ENCODE measurements around the gene UROS.

UROS gene

DNA sequence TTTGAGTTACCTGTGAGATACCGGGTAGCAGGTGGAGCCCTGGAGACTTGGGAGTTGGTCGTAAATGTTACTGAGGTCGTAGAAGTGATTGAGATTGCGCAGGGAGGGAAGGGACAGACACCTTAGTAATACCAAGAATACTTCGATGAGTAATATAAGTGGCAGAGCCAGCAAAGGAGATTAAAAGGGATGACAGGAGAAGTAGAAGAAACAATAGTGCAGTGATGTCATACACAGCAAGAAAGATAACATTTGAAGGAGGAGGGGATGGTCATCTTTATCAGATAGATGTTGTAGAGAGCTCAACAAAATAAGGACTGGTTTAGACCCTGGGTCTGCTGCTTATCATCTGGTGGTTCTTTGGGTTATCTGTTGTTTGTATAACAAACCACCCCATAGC lies 5.3 kb upstream of the UROS start:
- DNase-seq, result no peak

DNA sequence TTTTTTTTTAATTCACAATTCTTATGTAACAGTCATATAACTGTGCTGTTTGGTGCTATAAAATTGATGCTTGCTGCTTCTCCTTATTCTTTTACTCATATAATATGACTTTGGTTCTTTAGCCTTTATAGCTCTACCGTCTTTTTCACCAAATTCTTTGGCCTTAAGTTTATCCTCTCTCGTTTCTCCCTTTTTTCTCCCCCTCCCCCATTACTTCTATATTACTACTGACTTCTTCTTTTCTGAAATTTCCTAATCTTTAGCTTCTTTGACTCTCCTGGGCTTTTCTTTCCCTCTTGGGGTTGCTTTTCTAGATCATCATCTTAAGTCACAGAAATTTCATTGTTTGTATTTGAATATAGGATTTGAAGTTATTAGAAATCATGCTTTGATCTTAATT lies 4.1 kb upstream of the UROS start:
- DNase-seq, result no peak

DNA sequence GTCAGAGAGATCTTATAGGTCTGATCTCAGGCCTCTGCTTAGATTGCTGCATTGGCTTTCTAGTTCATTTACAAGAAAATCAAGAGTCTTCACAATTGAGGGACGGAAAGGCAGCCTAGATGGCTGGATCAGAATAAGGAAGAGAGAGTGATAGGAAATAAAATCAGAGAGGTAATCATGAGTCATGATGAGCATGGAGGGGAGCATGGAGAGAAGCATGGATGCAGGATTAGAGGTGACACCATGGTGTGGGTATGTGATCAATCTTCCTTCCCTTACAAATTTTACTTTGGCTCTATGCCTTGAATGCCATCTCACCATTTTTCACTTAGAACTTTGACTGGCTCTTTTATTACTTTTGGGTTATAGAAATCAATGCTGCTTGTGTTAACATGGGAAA lies 1.7 kb upstream of the UROS start:
- DNase-seq, result peak; percentile 54

DNA sequence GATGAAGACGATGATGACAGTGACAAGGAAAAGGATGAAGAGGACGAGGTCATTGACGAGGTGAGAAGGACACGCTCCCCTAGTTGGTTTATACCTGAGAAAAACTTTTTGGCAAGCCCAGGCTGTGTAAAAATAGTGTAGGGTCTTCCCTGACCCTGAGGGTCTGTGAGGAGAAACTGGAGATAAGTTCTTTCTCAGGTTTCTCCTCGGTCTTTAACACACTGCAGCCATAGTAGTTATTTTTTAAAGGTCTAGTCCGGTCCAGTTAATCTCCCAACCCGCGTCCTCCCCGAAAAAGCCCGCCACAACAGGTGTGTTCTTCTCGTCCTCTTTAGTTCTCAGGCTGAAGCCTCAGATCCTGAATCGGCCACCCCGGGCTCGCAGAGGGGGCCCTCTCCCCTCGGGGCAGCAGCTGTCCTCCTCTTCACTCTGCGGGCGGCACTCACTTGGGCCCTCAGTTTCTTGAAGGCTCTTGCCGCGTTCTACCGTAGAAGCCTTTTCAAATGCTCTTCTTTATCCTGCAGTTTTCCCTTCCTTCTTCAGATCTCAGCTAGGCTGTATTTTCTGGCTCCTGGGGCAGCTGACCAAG lies 699 bp upstream of the UROS start:
- no peak for DNase-seq

DNA sequence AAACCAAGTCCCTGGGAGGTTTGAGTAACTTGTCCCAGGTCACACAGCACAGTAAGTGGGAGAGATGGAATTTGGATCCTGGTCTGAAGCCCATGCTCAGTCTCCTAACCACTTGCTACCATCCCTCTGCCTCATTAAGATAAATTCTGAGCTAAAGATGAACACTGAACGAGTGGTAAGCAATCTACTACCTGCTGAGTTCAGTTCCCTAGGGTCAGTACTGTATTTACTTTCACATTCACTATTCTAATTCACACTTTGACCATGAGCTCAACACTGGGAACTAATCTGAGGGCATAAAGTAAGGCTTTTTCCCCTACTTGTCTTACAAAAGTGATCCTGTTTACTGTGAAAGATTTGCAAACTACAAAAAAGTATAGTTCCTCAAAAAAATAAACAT lies 2.4 kb downstream of the UROS start:
- no peak for DNase-seq

DNA sequence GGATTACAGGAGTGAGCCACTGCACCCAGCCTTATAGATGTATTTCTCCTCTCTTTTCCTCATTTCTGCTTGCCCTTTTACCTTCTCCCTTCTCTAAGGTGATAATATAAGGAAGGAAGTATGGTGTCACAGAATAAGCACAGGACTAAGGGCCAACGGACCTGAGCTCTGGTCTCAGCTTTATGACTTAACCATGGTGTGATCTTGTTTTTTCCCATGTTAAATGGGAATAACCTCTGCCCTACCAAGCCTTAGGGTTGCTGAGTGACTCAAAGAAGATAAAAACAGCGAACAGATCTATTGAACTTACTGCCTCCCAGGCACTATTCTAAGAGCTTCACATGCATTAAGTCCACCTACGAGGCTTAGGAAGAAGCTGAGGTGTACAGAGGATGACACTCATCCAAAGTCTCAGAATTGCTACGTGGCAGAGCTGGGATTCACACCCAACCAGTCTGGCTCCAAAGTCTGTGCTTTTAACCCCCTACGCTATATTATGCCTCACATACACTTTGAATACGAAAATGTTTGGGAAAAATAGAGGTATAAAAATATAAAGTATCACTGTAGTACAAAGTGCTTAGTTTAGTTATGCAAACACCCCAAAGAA lies 5.6 kb downstream of the UROS start:
- no peak for DNase-seq

DNA sequence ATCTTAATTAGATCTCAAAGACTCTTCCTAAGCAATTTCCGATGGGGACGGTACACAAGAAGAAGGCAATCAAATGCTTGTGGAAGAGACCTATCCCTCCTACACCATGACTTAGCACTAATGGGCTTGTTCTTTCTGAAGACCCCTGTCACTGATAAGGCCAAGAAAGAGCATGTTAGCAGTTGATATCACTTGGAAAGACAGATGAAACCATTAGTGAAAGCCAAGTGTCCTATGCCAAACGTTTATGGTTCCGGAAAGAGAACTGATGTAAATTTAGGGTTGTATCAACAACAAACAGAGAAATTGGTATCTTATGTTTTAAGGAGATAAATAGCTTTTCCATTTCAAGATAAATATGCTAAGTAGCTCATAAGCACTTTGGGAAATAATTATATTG lies 6.5 kb downstream of the UROS start:
- DNase-seq, result no peak

DNA sequence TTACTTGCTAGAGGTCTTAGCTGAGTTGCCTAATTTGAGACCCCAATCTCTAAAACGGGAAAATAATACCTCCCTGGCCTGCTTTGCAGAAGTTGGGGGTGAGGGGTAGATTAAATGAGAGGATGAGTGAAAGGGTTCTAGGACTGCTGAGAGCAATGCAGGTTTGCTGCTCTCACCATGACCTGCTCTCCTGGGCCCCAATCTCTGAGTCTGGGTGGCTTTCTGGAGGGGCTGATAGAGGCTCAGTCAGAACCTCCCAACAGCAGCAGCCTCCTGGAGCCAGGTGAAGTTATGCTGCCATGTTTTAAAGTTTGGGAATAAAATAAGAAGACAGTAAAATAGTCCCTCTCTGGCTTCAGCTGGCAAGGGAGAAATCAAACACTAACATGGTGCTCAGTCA lies 7.3 kb downstream of the UROS start:
- DNase-seq, result no peak

DNA sequence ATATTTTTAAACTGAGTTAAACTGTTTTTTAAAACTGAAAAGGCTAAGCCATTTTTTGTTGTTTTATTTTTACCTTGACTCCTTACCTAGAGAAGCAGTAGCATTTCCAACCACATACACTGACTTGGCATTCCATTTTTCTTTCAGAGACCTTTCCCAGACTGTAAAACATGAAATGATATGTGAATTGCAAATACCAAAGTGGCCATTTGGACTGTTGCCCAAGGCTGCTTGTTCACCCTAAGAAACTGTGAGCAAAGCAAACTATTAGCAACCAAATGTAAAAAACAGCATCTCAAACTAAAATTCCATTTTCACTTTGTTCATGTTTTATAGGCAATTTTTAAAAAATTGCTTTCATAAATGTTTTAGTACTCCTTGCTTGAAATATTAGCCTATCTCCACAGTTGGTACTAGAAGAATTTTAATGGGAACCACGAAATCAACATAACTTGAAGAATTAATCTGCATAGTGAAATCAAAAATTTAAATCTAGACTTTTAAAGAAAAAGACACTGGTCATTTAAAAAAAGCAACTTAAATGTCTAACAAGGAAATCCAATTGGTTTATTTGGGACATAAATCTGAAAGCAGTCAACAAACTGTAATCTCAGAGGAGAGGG lies 10.8 kb downstream of the UROS start:
- DNase-seq, result peak; percentile 68

DNA sequence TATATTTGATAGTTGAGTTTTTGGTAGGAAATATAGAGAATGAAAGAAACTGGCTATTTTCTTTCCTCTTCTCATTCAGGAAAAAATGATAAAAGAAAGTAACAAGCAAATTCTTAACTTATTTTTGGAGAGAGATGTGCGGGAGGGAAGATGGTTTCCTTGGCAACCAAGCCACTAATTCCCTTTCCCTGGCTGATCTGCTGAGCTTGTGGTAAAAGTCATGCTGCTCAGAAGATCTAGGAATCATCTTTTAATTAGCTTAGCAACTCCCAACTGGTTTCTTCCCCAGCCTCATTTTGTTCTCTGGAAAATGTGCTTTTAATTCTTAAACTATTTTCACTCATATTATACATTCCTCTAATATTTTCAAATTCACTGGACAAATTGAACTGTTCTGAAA lies 11.8 kb downstream of the UROS start:
- DNase-seq, result peak; percentile 49

DNA sequence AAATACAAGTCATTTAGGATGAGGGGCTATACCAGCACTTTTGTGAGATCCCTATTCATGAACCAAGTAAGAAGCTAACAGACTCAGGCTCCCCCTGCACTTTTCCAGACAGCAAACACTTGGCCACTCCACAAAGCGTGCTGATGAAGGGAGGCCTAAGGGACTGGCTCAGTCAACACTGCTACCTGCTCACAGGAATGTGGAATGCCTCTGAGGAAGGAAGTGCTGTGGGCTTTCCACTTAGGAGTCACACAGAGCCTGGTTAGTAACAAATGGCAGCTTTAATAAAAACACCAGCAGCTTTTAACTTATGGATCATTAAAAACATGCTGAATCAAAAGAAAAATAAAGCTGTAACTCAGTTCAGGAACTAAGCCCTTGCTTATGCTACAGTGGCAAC lies 15.0 kb downstream of the UROS start:
- no peak for DNase-seq

DNA sequence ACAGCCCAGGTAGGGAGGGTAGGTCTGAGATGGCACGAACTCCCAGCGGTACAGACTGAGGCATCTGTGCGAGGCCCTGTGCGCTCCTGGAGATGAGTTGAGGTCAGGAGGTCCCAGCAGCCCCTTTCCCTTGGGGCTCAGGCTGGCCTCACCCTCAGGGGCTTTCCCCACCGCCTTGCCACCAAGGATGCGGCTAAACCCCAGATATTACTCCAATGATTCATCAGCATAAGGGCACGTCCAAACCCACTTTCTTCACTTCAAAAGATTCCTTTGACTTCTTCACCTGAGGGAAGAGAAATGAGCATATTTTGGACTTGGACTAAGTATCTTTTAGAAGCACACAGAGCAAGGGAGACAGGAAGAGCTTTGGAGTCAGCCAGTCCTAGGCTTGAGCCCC lies 20.3 kb downstream of the UROS start:
- no peak for DNase-seq

DNA sequence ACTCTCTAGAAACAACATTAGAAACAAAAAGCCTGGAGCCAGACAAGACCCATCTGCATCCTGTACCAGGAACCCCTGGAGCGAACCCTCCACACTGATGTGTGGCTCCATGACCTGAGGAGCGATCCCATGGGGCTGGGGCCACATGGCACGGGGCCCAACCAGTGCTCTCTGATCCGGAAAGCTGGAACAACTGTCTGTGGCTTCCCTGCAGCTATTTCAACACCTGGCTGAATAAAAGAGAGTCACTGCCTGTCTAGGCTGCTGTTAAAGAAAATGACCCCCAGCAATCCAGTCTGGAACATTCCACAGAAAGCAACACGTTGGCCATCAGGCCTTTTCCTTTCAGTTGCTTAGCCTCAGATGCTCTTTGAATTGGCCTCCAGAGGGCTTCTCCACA lies 20.9 kb downstream of the UROS start:
- no peak for DNase-seq

DNA sequence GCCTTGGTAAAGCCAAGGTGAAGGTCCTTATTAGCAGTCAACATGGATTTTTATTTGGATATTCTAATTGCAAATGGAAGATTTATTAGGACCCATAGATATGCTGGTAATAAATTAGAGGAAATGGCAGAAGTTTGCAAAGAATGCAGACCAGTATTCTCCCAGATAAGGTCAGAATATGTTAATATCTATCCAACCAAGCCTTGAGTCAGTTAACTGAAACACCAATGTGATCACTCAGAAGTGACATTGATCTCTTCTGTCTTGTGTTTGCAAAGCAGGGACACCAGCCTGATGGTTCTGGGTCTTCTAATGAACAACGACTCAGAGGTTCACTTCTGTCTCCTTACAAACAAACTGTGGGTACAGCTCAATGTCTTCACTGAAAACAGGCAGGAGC lies 21.5 kb downstream of the UROS start:
- no peak for DNase-seq

DNA sequence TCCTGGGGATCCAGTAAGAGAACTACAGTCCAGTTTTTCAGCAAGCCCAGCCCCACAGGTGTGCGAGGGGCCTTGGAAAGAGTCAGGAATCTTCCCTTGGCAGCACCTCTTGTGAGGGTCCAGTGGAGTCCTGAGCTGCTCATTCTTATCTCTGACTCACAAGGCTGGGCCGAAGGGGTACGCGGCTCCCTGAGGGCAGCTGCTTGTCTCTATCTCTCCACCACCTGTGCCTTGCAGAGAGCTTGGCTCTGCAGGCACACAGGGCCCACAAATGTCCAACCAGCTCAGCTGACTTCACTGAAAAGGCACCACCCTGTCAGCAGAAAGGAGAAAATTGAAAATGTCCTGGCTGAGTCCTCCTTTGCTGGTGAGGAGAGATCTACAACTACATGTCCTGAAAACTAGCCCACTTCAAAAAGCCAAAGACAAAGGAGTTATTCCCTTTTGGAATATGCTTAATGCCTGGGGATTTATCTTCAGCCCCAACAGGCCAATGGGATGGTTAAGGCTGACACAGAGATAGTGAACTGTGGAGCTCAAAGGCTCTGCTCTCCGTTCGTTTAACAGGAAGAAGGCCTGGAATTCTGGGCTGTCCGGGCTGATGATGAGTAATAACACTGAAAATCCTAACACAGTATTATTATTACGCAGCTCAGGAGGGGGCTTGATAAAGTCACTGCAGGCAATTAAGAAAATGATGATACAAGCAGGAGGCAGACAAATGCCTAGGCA lies 23.4 kb downstream of the UROS start:
- DNase-seq, result no peak

DNA sequence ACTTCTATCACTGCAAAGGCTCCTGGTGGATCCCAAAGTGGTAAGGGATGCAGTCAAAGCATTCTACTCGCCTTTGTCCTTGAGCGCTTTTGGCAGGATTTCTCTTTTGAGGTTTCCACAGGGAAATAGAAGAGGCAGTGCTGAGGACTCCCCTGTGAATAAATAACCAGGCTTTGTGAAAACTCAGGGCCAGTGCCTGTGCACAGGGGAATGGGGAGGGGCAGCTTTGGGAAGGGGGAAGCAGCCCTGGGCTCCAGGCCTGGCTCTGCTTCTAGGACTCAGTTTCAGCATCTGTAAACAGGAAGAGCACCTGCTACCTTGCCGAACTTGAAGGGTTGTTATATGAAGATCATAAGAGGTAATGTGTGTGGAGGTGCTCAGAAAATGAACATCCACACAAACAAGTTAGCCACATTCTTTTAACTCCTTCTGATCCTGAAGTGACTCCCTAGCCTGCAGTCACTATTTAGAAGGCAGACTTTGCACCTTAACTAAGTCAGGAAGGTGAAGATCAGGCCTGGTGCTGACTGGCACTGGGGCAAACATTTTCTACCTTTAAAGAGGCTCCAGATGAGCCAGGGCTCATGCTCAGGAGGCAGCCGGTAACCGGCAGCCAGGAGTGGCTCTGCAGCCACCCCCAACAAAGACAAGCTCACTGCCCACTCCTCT lies 24.9 kb downstream of the UROS start:
- no peak for DNase-seq

DNA sequence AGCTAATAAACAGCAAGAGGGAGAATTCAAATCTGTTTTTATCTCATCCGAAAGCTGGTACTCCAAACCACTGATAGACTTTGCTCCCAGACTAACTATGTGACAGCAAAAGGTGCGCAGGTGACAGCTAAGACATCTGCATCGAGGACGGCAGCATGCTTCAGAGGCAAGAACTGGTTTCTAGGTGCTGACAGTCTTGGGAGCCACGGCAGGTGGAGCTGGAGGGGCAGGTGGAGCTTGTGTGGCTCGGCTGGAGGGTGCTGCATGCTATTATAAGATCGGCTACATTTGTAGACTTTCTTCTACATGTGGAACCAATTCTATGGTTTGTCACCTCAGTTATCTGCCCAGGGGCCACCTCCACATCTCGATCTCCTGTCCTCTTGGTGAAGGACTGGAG lies 25.6 kb downstream of the UROS start:
- no peak for DNase-seq

DNA sequence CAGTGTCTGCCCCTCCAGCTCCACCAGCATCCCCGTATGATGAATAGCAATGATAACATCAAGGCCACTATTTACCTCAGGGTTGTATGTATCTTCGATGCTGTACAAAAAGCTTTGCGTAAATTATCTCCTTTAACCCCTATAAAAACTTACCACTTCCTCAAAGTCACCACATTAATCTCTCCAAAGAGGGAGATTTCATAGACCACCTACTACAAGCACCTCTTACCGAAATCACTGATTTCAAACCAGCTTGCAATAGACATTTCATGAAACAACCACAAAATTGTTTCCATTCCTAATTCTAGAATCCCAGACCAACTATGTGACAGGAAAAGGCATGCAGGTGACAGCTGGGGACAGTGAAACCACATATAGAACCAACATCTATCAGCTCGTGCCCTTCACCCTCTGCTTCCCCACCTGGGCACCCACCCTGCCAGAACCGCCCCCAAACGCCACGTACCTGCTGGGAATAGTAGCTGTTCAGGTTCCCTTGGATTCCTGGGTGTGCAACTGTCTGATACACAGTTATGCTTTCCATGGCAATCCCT lies 27.3 kb downstream of the UROS start:
- DNase-seq, result no peak

DNA sequence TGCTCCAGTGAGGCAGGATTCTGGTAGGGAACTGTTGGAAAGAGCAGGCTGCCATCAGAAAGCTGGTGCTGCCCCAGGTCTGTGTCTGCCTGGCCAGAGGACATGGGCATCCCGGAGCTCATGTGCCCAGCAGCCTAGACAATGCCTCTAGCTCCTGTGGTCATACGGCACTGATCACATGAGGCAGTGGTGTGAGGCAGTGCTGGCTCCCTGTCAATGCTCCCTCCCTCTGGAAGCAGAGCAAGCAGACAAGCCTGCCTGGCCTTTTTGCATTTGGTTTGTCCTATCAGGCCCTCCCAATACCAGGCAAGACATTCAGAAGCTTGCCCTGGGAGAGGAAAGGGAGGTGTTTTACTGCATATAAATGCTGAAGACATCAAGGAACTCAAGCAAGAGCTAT lies 27.9 kb downstream of the UROS start:
- DNase-seq, result no peak

DNA sequence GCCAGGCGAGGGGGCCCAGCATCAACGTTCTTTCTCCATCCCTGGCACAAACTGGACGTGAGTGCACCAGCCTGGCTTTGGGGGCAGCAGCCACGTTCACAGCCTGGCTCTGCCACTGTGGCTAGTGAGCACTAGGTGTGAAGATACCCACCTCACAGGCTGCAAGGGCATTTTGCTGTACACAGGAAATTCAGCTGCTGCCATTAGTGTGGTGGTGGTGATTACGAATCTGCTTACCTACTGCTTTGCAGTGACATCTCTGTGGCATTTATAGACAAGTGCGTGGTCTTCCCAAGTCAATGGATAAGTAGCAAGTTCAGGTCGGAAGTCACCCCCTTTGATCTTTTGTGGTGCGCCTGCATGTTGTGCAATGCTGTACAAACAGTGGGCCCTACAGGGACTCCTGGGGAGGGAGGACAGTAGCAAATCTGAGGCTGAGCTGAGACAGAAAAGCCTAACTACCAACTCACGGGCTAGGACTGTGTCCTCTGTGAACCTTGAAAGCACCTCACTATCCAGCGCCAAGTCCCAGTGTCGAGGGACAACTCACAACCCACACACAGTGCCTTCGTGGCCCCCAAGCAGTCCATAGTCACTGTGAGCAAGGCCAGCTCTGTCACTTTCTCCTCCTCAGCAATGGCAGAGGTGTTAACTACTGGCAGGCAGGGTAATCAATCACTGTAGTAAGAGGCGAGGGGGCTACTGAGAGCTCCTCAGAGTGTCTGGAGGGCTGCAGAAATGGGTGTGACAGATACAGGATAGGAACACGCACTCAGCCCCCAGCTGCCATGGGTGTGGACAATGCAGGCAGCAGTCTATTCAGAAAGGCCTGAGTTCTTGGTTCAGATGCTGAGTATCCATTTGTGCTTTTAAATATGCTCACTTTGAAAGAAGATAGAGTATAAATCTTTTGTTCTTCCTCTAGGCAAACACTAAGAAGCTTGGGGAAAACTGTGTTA lies 30.4 kb downstream of the UROS start:
- DNase-seq, result no peak

DNA sequence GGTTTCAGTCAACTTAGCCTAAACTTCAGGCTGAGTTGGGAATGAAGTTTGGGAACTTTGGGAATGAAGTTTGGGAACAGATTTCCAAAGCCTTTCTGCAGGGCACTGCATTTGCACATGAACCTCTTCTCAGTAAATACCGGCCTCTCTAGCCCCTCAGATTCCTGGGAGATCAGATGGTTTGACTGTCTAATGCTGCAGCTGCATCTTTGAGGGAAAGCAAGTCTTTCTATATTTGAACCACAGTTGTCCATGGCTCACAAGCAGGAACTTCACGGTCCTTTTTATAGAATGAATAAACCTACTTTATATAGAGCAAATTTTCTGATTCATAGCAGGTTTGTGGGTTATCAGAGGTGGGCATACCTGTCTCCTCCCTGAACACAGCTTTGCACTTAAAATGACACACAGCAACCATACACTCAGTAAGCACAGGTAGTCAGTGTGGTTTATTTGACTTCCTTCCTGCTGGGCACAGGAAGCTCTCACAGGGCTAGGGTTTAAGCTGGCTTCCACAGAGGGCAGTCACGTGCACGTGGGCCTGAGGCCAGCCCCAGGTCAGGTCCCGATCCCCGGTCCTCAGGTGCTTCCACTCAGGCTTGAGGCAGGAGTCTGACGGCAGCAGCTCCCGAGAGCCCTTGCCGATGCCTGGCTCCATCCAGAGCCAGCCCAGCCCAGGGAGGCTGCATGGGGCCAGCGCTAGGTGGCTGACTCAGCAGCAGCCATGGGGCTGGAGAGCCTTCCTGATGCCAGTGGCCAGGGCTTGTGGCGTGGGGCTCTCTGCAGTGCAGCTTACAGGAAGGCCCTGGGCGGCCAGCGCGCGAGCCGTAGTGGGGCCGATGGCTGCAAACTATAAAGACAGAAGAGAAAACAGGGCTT lies 34.7 kb downstream of the UROS start:
- no peak for DNase-seq

All from fibroblast of skin of right quadriceps (primary cell).